ENCODE measurements around the gene RIBC2. TPM values are rescaled to one million over a fixed set of nuclear protein-coding genes. Genes with fewer than 3 reads are reported as not detected.
A peak's percentile ranks its signal among the peaks of the same experiment; 100 is the strongest.
"Not testable (repeated sequence)": the region's sequence is repeated elsewhere in the genome, so short reads cannot be mapped to it uniquely, and the experiment has no call there.

The RIBC2 gene
- total RNA-seq, 2 donors from 2014 or later = 6.0 to 7.4 TPM

DNA sequence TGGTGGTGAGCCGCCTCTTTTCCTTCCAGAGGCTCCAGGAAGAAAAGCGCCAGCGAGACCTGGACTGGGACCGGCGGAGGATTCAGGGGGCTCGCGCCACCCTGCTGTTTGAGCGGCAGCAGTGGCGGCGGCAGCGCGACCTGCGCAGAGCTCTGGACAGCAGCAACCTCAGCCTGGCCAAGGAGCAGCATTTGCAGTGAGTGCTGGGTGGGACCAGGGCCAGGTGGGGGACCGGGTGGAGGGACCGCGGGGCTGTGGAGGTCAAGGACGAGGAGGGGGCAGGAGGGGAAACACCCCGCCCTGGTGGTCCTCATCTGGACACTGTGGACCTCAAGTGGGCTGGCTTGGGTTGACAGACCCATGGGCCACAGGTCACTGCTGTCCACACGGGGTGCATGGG is 17.4 kb downstream of the RIBC2 start:
- DNase-seq (ENCODE audit: low spot score) = no peak
- peaks cover 7% of the 10 kb centered on the region for H3K4me1 ChIP-seq (replicated peaks)
- no peaks in the 10 kb centered on the region for H3K36me3 ChIP-seq
- intact Hi-C loops (cut with DNase I) = no loop called here
- no peaks in the 10 kb centered on the region for H3K27me3 ChIP-seq (replicated peaks; ENCODE audit: insufficient read depth)
- no peak overlapping the region for H3K4me3 ChIP-seq
- H3K9me3 ChIP-seq = no peaks in the 10 kb centered on the region
- no peak overlapping the region for H3K27ac ChIP-seq
- 93% methylated on average over 19 of the region's 19 CpGs for WGBS
- TF ChIP-seq POLR2A (IDR thresholded peaks at IDR 0.05) (no peak), POLR2AphosphoS5 (IDR thresholded peaks at IDR 0.05) (no peak)
- TF ChIP-seq, protein P1, sequence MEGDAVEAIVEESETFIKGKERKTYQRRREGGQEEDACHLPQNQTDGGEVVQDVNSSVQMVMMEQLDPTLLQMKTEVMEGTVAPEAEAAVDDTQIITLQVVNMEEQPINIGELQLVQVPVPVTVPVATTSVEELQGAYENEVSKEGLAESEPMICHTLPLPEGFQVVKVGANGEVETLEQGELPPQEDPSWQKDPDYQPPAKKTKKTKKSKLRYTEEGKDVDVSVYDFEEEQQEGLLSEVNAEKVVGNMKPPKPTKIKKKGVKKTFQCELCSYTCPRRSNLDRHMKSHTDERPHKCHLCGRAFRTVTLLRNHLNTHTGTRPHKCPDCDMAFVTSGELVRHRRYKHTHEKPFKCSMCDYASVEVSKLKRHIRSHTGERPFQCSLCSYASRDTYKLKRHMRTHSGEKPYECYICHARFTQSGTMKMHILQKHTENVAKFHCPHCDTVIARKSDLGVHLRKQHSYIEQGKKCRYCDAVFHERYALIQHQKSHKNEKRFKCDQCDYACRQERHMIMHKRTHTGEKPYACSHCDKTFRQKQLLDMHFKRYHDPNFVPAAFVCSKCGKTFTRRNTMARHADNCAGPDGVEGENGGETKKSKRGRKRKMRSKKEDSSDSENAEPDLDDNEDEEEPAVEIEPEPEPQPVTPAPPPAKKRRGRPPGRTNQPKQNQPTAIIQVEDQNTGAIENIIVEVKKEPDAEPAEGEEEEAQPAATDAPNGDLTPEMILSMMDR (IDR thresholded peaks at IDR 0.05) = no peak

DNA sequence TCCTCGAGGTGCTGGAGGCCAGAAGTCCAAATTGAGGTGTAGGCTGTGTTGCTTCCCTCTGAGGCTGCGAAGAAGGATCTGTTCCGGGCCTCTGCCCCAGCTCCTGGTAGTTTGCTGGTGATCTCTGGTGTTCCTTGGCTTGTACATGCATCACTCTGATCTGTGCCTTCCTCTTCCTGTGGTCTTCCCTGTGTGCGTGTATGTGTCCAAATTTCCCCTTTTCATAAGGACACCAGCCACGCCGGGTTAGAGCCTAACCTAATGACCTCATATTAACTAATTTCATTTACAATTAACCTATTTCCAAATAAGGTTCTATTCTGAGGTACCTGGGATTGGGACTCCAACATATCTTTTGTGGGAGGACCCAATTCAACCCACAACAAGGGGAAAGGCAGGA is 21.5 kb downstream of the RIBC2 start:
- intact Hi-C loops (cut with DNase I) = loop anchor here (1.0 kb wide), 1 partner anchor 167 kb away; no protein-coding TSS in a partner anchor
- WGBS = 89% methylated on average over 6 of the region's 6 CpGs
- TF ChIP-seq POLR2A (IDR thresholded peaks at IDR 0.05) (no peak), POLR2AphosphoS5 (IDR thresholded peaks at IDR 0.05) (no peak)
- TF ChIP-seq, protein P1 (IDR thresholded peaks at IDR 0.05) = no peak

DNA sequence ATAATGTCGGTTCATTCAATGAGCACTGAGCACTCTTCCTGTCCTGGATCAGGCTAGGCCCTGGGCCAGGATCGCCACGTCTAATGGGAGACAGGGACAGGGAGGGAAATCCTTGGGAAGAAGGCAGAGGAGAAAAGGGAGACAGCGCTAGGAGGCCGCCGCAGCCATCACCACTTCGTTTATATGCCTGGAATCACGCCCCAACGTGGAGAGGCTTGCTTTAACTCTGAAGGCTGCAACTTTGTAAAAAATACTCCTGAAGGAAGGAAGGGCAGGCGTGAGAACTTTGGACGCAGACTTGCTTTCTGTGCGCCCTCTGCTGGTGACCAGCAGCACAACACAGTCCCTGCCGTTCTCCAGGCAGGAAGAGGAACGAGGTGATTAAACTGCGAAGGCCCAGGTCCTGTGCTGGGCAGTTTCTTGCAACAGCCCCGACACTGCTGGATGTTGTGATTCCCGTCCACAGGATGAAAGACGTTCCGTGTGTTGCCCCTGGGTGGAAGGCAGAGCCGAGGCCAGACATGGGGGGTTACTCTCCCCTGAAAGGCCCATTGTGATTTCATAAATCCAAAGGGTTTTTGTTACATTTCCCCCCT is 22.1 kb downstream of the RIBC2 start:
- peak; percentile 92 for TF ChIP-seq POLR2AphosphoS5 (IDR thresholded peaks at IDR 0.05)
- TF ChIP-seq, protein P1 (IDR thresholded peaks at IDR 0.05) = peak; percentile 93 to 99 (median 98)
- peak; percentile 17 for TF ChIP-seq POLR2A (IDR thresholded peaks at IDR 0.05)
- intact Hi-C loops (cut with DNase I) = loop anchor here (1.0 kb wide), 1 partner anchor 167 kb away; no protein-coding TSS in a partner anchor
- H3K36me3 ChIP-seq = no peaks in the 10 kb centered on the region
- DNase-seq (ENCODE audit: low spot score) = peak; percentile 92
- H3K4me3 ChIP-seq = no peak overlapping the region
- no peaks in the 10 kb centered on the region for H3K27me3 ChIP-seq (replicated peaks; ENCODE audit: insufficient read depth)
- 0% methylated on average over 20 of the region's 20 CpGs for WGBS
- H3K27ac ChIP-seq = peak overlapping the region; percentile 77
- H3K9me3 ChIP-seq = no peaks in the 10 kb centered on the region
- peaks cover 7% of the 10 kb centered on the region for H3K4me1 ChIP-seq (replicated peaks)

More for the DNA sequence above, 21.5 kb downstream of the RIBC2 start:
- H3K36me3 ChIP-seq = no peaks in the 10 kb centered on the region
- no peak overlapping the region for H3K4me3 ChIP-seq
- peak overlapping the region; percentile 77 for H3K27ac ChIP-seq
- H3K9me3 ChIP-seq = no peaks in the 10 kb centered on the region
- peaks cover 7% of the 10 kb centered on the region for H3K4me1 ChIP-seq (replicated peaks)
- no peaks in the 10 kb centered on the region for H3K27me3 ChIP-seq (replicated peaks; ENCODE audit: insufficient read depth)
- DNase-seq (ENCODE audit: low spot score) = no peak

DNA sequence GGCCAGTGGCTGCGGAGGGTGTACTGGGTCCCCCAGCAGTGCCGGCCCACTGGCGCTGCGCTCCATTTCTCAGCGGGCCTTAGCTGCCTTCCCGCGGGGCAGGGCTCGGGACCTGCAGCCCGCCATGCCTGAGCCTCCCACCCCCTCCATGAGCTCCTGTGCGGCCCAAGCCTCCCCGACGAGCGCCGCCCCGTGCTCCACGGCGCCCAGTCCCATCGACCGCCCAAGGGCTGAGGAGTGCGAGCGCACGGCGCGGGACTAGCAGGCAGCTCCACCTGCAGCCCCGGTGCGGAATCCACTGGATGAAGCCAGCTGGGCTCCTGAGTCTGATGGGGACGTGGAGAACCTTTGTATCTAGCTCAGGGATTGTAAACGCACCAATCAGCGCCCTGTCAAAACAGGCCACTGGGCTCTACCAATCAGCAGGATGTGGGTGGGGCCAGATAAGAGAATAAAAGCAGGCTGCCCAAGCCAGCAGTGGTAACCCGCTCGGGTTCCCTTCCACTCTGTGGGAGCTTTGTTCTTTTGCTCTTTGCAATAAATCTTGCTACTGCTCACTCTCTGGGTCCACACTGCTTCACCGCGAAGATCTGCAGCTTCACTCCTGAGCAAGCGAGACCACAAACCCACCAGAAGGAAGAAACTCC is 23.5 kb downstream of the RIBC2 start:
- H3K9me3 ChIP-seq; H3K36me3 ChIP-seq; DNase-seq (ENCODE audit: low spot score); H3K4me1 ChIP-seq (replicated peaks); H3K4me3 ChIP-seq; H3K27ac ChIP-seq; intact Hi-C loops (cut with DNase I); H3K27me3 ChIP-seq (replicated peaks; ENCODE audit: insufficient read depth): not testable (repeated sequence)
- 94% methylated on average over 33 of the region's 34 CpGs for WGBS

DNA sequence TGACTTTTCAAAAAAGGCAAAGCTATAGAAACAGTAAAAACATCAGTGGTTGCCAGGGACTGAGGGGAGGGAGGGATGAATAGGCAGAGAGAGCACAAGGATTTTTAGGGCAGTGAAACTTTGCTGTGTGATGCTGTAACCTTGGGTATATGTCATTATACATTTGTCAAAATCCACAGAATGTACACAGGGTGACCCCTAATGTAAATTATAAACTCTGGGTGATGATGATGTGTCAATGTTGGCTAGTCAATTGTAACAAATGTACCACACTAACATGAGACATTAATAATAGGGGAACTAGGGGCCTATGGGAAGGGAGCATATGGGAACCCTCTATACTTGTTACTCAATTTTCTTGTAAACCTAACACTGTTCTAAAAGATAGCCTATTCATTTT is 24.8 kb downstream of the RIBC2 start:
- peaks cover 7% of the 10 kb centered on the region for H3K4me1 ChIP-seq (replicated peaks)
- DNase-seq (ENCODE audit: low spot score) = no peak
- H3K27ac ChIP-seq = no peak overlapping the region
- no peaks in the 10 kb centered on the region for H3K36me3 ChIP-seq
- H3K4me3 ChIP-seq = no peak overlapping the region
- no peaks in the 10 kb centered on the region for H3K27me3 ChIP-seq (replicated peaks; ENCODE audit: insufficient read depth)
- no peaks in the 10 kb centered on the region for H3K9me3 ChIP-seq
- intact Hi-C loops (cut with DNase I) = no loop called here
- no peak for TF ChIP-seq POLR2A (IDR thresholded peaks at IDR 0.05)
- TF ChIP-seq POLR2AphosphoS5 (IDR thresholded peaks at IDR 0.05) = no peak
- TF ChIP-seq, protein P1 (IDR thresholded peaks at IDR 0.05) = no peak

DNA sequence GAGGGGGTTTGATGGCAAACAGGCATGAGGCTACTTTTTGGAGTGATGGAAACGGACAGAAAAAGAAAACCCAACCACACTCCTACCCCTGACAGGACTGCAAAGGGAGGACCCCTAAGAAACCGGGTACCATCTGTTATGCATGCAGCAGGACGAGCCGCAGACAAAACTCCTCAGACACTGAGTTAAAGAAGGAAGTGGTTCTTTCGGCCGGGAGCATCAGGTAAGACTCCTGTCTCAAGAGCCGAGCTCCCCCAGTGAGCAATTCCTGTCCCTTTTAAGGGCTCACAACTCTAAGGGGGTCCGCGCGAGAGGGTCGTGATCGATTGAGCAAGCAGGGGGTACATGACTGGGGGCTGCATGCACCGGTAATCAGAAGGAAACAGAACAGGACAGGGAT is 27.2 kb downstream of the RIBC2 start:
- not testable (repeated sequence) for H3K36me3 ChIP-seq; H3K4me3 ChIP-seq; H3K9me3 ChIP-seq; H3K4me1 ChIP-seq (replicated peaks); H3K27me3 ChIP-seq (replicated peaks; ENCODE audit: insufficient read depth); DNase-seq (ENCODE audit: low spot score)
- H3K27ac ChIP-seq = peak overlapping the region in 1 of 2 donors; percentile 46
- WGBS = 50% methylated on average over 13 of the region's 13 CpGs
- intact Hi-C loops (cut with DNase I) = loop anchor here (2.0 kb wide), 1 partner anchor 114 kb away; no protein-coding TSS in a partner anchor
